Osteoblast (primary cell): ENCODE measurements around the gene SHC2. TPM values are rescaled to one million over a fixed set of nuclear protein-coding genes. Genes with fewer than 3 reads are reported as not detected.

ENCODE experiments used
- DNase-seq: peaks from one replicate; pipeline ENCODE4 v3.0.0; 2011; ENCODE audit warnings: low spot score, mixed read lengths; ENCODE audit not compliant: insufficient read length; ENCODE audit errors: missing footprints
- H2AFZ ChIP-seq: 2 replicates; pipeline ENCODE4 v1.6.0; 2011; ENCODE audit warnings: mild to moderate bottlenecking, low read length
- H3K27ac ChIP-seq: 2 replicates; pipeline ENCODE4 v1.5.1; 2011; ENCODE audit warnings: mild to moderate bottlenecking, low read depth, low read length, moderate library complexity
- H3K27me3 ChIP-seq: 2 replicates; pipeline ENCODE4 v1.6.0; 2012; ENCODE audit warnings: mild to moderate bottlenecking, control low read depth, inconsistent platforms, low read length, moderate library complexity; ENCODE audit not compliant: insufficient read depth
- H3K36me3 ChIP-seq: 2 replicates; pipeline ENCODE4 v1.5.1; 2011; ENCODE audit warnings: mild to moderate bottlenecking, low read length, control low read depth, moderate library complexity; ENCODE audit not compliant: insufficient read depth
- H3K4me1 ChIP-seq: 2 replicates; pipeline ENCODE4 v1.5.1; 2011; ENCODE audit warnings: mild to moderate bottlenecking, low read length, control low read depth, moderate library complexity; ENCODE audit not compliant: insufficient read depth
- H3K4me2 ChIP-seq: 2 replicates; pipeline ENCODE4 v1.6.0; 2011; ENCODE audit warnings: mild to moderate bottlenecking, low read length; ENCODE audit not compliant: insufficient read depth
- H3K4me3 ChIP-seq: fragments of 200-600 bp; sonication (generic); 3 replicates; pipeline ENCODE4 v1.5.1; 2012; ENCODE audit warnings: mild to moderate bottlenecking, low read length, inconsistent platforms; ENCODE audit not compliant: insufficient read depth
- H3K79me2 ChIP-seq: 2 replicates; pipeline ENCODE4 v1.6.0; 2012; ENCODE audit warnings: mild to moderate bottlenecking, low read length, control low read depth, inconsistent platforms; ENCODE audit not compliant: insufficient read depth
- H3K9me3 ChIP-seq: 2 replicates; pipeline ENCODE4 v1.5.1; 2011; ENCODE audit warnings: low read depth, low read length, control low read depth
- H4K20me1 ChIP-seq: 2 replicates; pipeline ENCODE4 v1.6.0; 2012; ENCODE audit warnings: mild to moderate bottlenecking, low read length, control low read depth; ENCODE audit not compliant: insufficient read depth
- total RNA-seq: library from RNA; depleted of rRNA; stranded (reverse); fragments of >200 nt; gene quantifications from 2 replicates; pipeline ENCODE4 v1.2.3, GENCODE V29; 2012
- TF ChIP-seq, protein P1 (sequence below): IDR thresholded peaks from 2 replicates; pipeline ENCODE4 v1.5.1; 2011; ENCODE audit warnings: mild to moderate bottlenecking, low read depth, low read length, moderate library complexity; ENCODE audit errors: extremely low read depth

The SHC2 gene
- total RNA-seq, 1 donor = 0.36 TPM

DNA sequence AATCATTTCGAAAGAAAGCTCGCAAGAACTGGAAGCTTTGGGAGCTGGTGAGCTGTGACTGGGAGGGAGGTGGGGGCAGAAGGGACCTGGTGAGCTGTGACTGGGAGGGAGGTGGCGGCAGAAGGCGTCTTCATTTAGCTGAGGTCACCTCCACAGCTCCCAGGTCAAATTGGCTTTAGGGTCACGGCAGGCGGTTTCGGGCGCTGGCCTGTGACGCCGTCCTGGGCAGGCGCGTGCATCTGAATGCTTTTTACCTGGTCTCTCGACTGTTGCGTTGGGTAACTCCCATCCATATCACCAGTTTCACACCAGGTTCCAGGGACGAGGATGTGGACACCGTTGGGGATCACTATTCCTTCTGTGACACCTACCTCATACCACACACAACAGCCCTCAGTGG lies 81.0 kb downstream of the SHC2 start:
- DNase-seq = peak; percentile 32
- H3K4me1 ChIP-seq = no peaks in the 10 kb centered on the region
- H3K4me3 ChIP-seq = no peak overlapping the region
- H3K9me3 ChIP-seq = no peaks in the 10 kb centered on the region
- no peak overlapping the region for H3K27ac ChIP-seq
- TF ChIP-seq, protein P1, sequence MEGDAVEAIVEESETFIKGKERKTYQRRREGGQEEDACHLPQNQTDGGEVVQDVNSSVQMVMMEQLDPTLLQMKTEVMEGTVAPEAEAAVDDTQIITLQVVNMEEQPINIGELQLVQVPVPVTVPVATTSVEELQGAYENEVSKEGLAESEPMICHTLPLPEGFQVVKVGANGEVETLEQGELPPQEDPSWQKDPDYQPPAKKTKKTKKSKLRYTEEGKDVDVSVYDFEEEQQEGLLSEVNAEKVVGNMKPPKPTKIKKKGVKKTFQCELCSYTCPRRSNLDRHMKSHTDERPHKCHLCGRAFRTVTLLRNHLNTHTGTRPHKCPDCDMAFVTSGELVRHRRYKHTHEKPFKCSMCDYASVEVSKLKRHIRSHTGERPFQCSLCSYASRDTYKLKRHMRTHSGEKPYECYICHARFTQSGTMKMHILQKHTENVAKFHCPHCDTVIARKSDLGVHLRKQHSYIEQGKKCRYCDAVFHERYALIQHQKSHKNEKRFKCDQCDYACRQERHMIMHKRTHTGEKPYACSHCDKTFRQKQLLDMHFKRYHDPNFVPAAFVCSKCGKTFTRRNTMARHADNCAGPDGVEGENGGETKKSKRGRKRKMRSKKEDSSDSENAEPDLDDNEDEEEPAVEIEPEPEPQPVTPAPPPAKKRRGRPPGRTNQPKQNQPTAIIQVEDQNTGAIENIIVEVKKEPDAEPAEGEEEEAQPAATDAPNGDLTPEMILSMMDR = no peak
- H3K36me3 ChIP-seq = no peaks in the 10 kb centered on the region
- H2AFZ ChIP-seq = no peak overlapping the region
- H4K20me1 ChIP-seq = no peaks in the 10 kb centered on the region
- H3K79me2 ChIP-seq = no peaks in the 10 kb centered on the region
- no peak overlapping the region for H3K4me2 ChIP-seq
- H3K27me3 ChIP-seq = peaks cover 23% of the 10 kb centered on the region

DNA sequence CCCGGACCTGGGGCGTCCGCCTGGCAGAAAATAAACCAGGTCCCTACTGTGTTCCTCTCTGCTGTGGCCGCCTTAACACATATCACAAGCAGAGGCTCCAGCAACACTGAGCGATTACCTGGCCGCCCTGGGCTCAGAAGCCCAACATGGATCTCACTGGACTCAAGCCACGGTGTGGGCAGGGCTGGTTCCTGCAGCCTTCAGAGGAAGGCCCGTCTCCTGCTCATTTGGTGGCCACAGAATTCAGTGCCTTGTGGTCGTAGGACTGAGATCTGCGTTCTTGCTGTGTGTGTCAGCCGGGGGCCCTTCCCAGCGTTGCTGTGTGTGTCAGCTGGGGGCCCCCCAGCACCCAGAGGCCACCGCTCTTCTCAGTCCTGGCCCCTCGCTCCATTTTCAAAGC lies 82.1 kb downstream of the SHC2 start:
- Histone ChIP-seq H2AFZ (no peak overlapping the region), H3K4me3 (no peak overlapping the region), H4K20me1 (no peaks in the 10 kb centered on the region), H3K4me1 (no peaks in the 10 kb centered on the region), H3K4me2 (no peak overlapping the region), H3K27me3 (peaks cover 22% of the 10 kb centered on the region), H3K9me3 (no peaks in the 10 kb centered on the region), H3K36me3 (no peaks in the 10 kb centered on the region), H3K27ac (no peak overlapping the region), H3K79me2 (no peaks in the 10 kb centered on the region)
- peak; percentile 57 for DNase-seq
- TF ChIP-seq, protein P1 = no peak

DNA sequence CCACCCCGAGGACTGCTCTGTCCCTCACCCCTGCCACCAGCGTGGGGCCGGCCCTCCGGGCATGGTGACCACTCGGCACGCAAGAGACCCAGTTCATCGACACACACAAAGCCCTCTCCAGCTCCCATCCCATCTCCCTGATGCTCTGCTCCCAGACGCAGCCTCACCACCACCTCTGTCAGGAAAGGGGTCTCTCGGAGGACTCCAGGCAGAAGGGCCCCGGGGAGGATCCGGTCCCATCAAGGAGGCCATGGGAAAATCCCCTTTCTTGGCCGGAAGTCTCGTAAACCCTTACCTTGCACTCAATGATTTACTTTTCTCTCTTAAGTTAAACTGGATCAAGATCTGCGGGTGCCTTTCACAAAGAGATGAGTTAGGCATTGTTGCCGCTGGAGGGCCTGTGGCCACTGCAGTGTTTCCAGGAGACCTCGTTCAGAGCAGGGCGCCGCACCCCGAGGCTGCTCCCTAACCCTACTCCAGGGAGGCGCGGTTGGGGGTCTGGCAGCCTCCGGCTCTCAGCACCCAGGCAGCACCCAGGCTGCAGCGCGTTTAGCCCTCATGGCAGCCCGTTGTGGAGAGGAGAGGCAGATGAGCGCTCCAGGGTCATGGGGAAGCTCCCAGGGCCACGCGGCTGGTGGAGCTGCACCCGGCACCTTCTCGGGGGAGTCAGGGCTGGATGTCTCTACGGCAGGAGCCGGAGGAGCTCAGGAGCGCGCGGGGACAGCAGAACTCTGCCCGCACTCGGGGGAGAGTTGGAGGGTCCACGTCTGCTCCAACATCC lies 82.8 kb downstream of the SHC2 start:
- Histone ChIP-seq H3K4me3 (no peak overlapping the region), H3K27ac (no peak overlapping the region), H4K20me1 (no peaks in the 10 kb centered on the region), H3K9me3 (no peaks in the 10 kb centered on the region), H3K4me1 (no peaks in the 10 kb centered on the region), H3K36me3 (no peaks in the 10 kb centered on the region), H3K27me3 (peaks cover 21% of the 10 kb centered on the region), H3K4me2 (no peak overlapping the region), H2AFZ (no peak overlapping the region), H3K79me2 (no peaks in the 10 kb centered on the region)
- DNase-seq = peak; percentile 78
- TF ChIP-seq, protein P1 = no peak

DNA sequence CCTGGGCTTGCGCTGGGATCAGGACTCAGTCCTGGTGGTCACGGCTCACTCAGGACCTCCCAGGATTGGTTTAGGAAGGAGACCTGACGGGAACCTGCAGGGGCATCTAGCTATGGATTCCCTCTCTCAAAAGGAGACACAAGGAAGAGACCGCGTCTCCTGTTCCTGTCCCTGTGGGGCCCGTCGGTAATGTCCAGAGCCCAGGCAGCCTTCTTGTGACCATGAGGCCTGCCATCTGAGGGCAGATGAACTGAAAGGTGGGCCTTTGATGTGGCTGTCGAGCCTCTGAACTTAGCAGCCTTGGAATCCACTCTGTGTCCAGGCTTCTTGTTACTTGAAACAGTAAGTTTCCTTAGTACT lies 84.7 kb downstream of the SHC2 start:
- Histone ChIP-seq H3K4me1 (no peaks in the 10 kb centered on the region), H3K27me3 (peaks cover 37% of the 10 kb centered on the region), H3K27ac (no peak overlapping the region), H3K9me3 (no peaks in the 10 kb centered on the region), H3K4me3 (no peak overlapping the region), H4K20me1 (no peaks in the 10 kb centered on the region), H3K4me2 (no peak overlapping the region), H3K36me3 (no peaks in the 10 kb centered on the region), H3K79me2 (no peaks in the 10 kb centered on the region), H2AFZ (no peak overlapping the region)
- peak; percentile 81 for DNase-seq
- TF ChIP-seq, protein P1 = no peak
